ENCODE results near the gene LRCH1.
"Not testable (repeated sequence)": the region's sequence is repeated elsewhere in the genome, so short reads cannot be mapped to it uniquely, and the experiment has no call there.

LRCH1 gene

DNA sequence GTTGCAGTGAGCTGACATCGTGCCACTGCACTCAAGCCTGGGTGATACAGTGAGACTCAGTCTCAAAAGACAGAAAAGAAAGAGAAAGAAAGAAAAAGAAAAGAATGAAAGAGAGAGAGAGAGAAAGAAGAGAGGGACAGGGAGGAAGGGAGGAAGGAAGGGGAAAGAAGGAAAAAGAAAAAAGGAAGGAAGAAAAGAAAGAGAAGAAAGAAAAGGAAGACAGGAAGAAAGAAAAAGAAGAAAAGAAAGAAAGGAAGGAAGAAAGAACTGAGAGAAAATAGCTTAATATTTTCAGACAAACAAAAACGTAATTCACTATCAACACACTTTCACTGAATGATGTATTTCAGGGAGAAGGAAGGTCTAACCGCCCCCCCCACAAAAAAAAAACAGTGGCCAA, 204.7 kb downstream of the LRCH1 start:
- DNase-seq = no peak

GRCh38 chr13:46759846-46760245, 206.9 kb downstream of the LRCH1 start:
- DNase-seq = no peak

- no peak for DNase-seq
Observed at GRCh38 chr13:46761174-46761573, 208.2 kb downstream of the LRCH1 start.

GRCh38 chr13:46761866-46762265, 208.9 kb downstream of the LRCH1 start:
- no peak for DNase-seq

DNA sequence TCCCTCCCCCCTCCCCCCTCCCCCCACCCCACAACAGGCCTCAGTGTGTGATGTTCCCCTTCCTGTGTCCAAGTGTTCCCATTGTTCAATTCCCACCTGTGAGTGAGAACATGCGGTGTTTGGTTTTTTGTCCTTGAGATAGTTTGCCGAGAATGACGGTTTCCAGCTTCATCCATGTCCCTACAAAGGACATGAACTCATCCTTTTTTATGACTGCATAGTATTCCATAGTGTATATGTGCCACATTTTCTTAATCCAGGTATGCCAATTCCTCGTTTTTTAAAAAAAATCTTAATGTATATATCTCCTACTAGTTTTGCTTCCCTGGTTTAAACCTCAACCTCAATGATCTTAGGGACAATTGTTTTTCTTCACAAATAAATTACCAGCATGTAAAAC, 217.0 kb downstream of the LRCH1 start:
- DNase-seq = not testable (repeated sequence)

DNA sequence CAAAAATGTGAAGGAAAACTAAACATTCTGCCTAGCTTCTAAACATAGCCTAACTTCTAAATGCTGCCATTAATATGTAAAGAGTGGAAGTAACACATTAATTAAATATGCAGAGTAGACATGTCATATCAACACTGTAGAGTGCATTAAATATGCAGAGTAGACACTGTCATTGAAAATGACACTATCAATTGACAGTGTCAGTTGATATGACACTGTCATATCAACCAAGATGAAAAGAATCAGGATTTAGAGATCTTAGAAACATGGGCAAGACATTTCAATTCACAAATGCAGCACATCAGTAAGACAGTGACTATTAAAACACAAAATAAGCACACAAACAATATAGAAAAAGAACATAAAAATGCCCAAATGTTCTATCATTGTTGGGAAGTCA, 218.7 kb downstream of the LRCH1 start:
- no peak for DNase-seq

DNA sequence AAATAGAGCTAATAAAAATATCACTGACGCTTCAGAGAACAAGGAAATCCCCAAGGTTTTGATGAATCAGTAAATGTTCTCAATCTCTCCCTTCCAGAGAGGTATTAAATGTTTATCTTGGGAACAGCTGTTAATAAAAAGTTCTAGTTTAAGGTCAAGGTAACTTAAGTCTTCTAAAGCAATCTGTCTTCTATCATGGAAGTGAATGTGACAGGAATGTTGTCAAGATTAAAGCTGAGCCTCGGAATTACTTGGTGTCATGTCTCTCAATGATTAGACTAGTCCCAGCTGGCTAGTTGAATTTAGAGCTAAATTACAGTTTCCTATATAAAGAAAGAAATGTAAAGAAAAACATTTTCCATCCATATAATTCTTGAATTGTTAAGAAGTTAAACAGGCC, 220.6 kb downstream of the LRCH1 start:
- DNase-seq = no peak

DNA sequence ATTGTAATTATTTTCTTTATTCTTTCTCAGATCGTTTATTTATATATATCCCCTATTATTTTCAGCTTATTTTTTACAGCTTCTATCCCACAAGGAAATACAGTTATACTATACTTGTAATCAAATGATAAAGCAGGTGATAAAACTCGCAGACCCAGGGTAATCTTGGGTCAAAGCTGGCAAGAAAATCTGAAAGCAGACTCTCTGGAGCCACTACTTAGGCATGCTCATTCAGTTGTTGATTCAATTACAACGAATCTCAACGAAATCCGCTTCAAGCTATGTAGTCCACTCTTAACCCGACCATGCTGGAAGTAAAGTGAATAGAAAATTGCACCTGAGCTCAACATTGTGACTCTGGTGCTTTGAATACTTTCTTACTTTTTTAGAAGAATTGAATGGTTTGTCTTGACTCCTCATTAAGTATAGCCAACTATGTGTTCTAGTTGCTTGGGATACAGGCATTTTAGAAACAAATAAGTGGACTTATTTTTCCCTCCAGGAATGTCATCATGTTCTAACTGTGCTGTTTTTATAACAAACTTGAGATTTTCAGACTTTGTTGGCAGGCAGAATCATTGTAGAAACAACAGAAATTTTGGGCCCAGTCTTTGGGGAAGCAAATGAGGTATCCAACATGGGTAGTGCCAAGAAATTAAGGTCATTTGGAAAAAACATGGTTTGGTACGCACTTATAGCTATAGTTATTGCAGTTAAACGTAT, 222.6 kb downstream of the LRCH1 start:
- no peak for DNase-seq

DNA sequence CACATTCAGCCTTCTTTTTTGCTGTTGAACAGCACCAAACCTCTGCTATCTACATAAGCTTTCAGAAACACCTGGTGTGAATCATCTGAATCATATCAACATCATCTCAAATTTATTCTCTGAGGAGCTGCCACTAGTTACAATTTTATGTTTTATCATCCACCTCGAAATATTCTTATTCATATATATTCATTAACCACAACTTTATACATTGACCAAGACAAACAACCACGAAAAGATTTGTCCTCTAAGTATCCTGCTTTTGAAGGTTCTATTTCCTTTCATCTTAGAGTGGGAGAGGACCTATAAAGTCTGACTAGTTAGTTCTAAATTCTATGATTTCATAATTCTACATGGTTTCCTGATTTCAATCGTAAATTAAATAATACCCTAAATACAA, 225.1 kb downstream of the LRCH1 start:
- DNase-seq = no peak

- DNase-seq = peak; percentile 28
Observed at GRCh38 chr13:46778890-46779289, 225.9 kb downstream of the LRCH1 start.

GRCh38 chr13:46782066-46782465, 229.1 kb downstream of the LRCH1 start:
- no peak for DNase-seq

- no peak for DNase-seq
Observed at GRCh38 chr13:46782691-46783090, 229.7 kb downstream of the LRCH1 start.

DNA sequence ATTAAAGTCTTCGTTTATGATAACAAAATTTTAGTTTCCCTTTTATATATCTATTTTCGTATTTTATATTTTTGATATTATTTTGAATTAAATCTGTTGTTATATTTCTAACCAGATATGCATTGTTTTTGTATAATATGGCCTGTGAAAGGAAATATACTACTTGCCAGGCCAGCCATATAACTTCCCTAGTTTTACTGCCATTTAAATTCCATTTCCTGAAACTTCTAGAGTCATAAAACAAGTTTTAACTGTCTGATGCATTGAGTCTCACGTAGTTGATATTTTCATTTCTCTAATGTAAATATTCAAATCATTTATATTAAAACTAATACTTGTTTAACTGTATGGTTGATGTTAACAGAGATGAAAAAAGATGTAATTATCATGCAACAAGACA, 230.5 kb downstream of the LRCH1 start:
- DNase-seq = no peak

GRCh38 chr13:46795321-46795720, 242.4 kb downstream of the LRCH1 start:
- DNase-seq = no peak

GRCh38 chr13:46796129-46796514, 243.2 kb downstream of the LRCH1 start:
- DNase-seq = no peak

GRCh38 chr13:46796515-46797474, 243.8 kb downstream of the LRCH1 start, which contains the start of gene ESD:
Gene ESD, minus strand, starts transcription at chr13:46797161. Its CDS starts 5,748 bp downstream, at chr13:46791413.
- peak; percentile 93 for DNase-seq

GRCh38 chr13:46797501-46798237, 244.7 kb downstream of the LRCH1 start:
- no peak for DNase-seq

GRCh38 chr13:46799139-46799538, 246.2 kb downstream of the LRCH1 start:
- DNase-seq = no peak

DNA sequence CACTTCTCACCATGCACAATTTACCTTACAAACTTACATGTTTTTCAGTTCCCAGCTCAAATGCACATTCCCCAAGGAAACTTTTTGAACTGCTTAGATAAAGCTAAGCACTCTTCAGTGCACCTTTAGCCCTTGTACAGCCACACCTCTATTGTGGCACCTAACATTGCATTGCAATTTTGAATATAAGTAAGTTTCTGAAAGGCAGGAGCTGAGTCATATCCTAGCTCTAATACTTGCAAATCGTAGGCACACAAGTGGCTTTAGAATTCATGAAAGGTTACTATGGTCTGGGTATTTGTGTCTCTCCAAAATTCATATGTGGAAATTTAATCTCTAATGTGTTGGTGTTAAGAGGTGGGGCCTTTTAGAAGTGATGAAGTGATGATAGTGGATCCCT, 248.9 kb downstream of the LRCH1 start:
- peak; percentile 5 for DNase-seq

All from fibroblast of skin of scalp (primary cell).